SK-N-SH treated with all-trans-retinoic acid at 6 μM for 48 hours (cell line): Measurements from ENCODE around the gene CDH4.

Source experiments
- ATAC-seq: fragments of 200-7000 bp; cut with Tn5 transposase; 3 replicates; pipeline ENCODE4 v1.9.1; 2020; ENCODE audit warnings: mild to moderate bottlenecking, moderate library complexity
- BACH2 ChIP-seq: fragments of 250-450 bp; sonication (Bioruptor Pico); IDR thresholded peaks from 2 replicates; pipeline ENCODE4 v1.9.0; 2021; ENCODE audit warnings: mild to moderate bottlenecking, borderline replicate concordance
- CSRNP3 ChIP-seq: fragments of 250-450 bp; sonication (Bioruptor Pico); IDR thresholded peaks from 2 replicates; pipeline ENCODE4 v1.5.1; 2021; ENCODE audit warnings: mild to moderate bottlenecking, moderate library complexity
- PATZ1 ChIP-seq: fragments of 250-450 bp; sonication (Bioruptor Pico); IDR thresholded peaks from 2 replicates; pipeline ENCODE4 v1.8.0; 2020; ENCODE audit warnings: mild to moderate bottlenecking, moderate library complexity, borderline replicate concordance
- POU6F1 ChIP-seq: fragments of 250-450 bp; sonication (Bioruptor Pico); IDR thresholded peaks from 2 replicates; pipeline ENCODE4 v1.8.0; 2021; ENCODE audit warnings: low read depth, mild to moderate bottlenecking, moderate library complexity, borderline replicate concordance
- PPARA ChIP-seq: fragments of 250-450 bp; sonication (Bioruptor Pico); IDR thresholded peaks from 2 replicates; pipeline ENCODE4 v1.5.0; 2020; ENCODE audit warnings: mild to moderate bottlenecking, borderline replicate concordance
- SNAI2 ChIP-seq: fragments of 250-450 bp; sonication (Bioruptor Pico); IDR thresholded peaks from 2 replicates; pipeline ENCODE4 v1.5.0; 2020; ENCODE audit warnings: mild to moderate bottlenecking, moderate library complexity
- TCF4 ChIP-seq: fragments of 250-450 bp; sonication (Bioruptor Pico); IDR thresholded peaks from 2 replicates; pipeline ENCODE4 v1.8.0; 2021; ENCODE audit warnings: mild to moderate bottlenecking, moderate library complexity, borderline replicate concordance
- TOX ChIP-seq: fragments of 250-450 bp; sonication (Bioruptor Pico); IDR thresholded peaks from 2 replicates; pipeline ENCODE4 v1.8.0; 2021; ENCODE audit warnings: mild to moderate bottlenecking, moderate library complexity, borderline replicate concordance
- TSHZ2 ChIP-seq: fragments of 250-450 bp; sonication (Bioruptor Pico); IDR thresholded peaks from 2 replicates; pipeline ENCODE4 v1.5.0; 2020; ENCODE audit warnings: mild to moderate bottlenecking, moderate library complexity
- ZC3H10 ChIP-seq: fragments of 250-450 bp; sonication (Bioruptor Pico); IDR thresholded peaks from 2 replicates; pipeline ENCODE4 v1.5.1; 2021; ENCODE audit warnings: mild to moderate bottlenecking, moderate library complexity
- ZFP30 ChIP-seq: fragments of 450-650 bp; formaldehyde crosslinking; IDR thresholded peaks from 2 replicates; pipeline ENCODE4 v1.5.0; 2022; ENCODE audit warnings: mild to moderate bottlenecking, moderate library complexity
- ZNF565 ChIP-seq: fragments of 450-650 bp; formaldehyde crosslinking; conservative IDR thresholded peaks from 2 replicates; pipeline ENCODE4 v1.5.0; 2020; ENCODE audit warnings: low read depth, mild to moderate bottlenecking, moderate library complexity
- ZNF70 ChIP-seq: fragments of 450-650 bp; formaldehyde crosslinking; IDR thresholded peaks from 2 replicates; pipeline ENCODE4 v1.5.0; 2020; ENCODE audit warnings: mild to moderate bottlenecking, moderate library complexity

CDH4 gene

GRCh38 chr20:61857414-61857775 is 605.3 kb downstream of the CDH4 start:
- ATAC-seq: no peak
- TF ChIP-seq TOX: no peak
- no peak for TF ChIP-seq TSHZ2 (CRISPR knock-in tag)

- TF ChIP-seq TCF4 (CRISPR knock-in tag) (no peak), ZNF70 (CRISPR knock-in tag) (no peak), PATZ1 (CRISPR knock-in tag) (no peak), ZC3H10 (CRISPR knock-in tag) (no peak), SNAI2 (CRISPR knock-in tag) (no peak), PPARA (CRISPR knock-in tag) (no peak), TOX (no peak), POU6F1 (CRISPR knock-in tag) (no peak), TSHZ2 (CRISPR knock-in tag) (no peak), ZNF565 (CRISPR knock-in tag) (no peak)
Measured at GRCh38 chr20:61857884-61858283, 605.8 kb downstream of the CDH4 start.

GRCh38 chr20:61859767-61860166 is 607.7 kb downstream of the CDH4 start:
- TF ChIP-seq ZC3H10 (CRISPR knock-in tag) (no peak), CSRNP3 (CRISPR knock-in tag) (no peak), TSHZ2 (CRISPR knock-in tag) (no peak), BACH2 (CRISPR knock-in tag) (no peak), SNAI2 (CRISPR knock-in tag) (no peak), ZNF565 (CRISPR knock-in tag) (no peak), ZFP30 (CRISPR knock-in tag) (no peak), PATZ1 (CRISPR knock-in tag) (no peak)
- TF ChIP-seq, all 23 proteins: peak for 0
- ATAC-seq: no peak

More at GRCh38 chr20:61857884-61858283, 605.8 kb downstream of the CDH4 start:
- ATAC-seq: no peak
